Vagina (tissue), 2 donors: ENCODE data around the gene F5. TPM values are rescaled to one million over a fixed set of nuclear protein-coding genes. Genes with fewer than 3 reads are reported as not detected.

ENCODE experiments used
- DNase-seq, 2 donors: peaks; one replicate each; pipeline ENCODE4 v3.0.0-alpha.2; 2017; ENCODE audit errors: extremely low spot score in 2 of 2
- H3K27ac ChIP-seq: fragments of 200-600 bp; sonication (generic); one replicate; pipeline ENCODE4 v1.5.1; 2019
- H3K27me3 ChIP-seq: fragments of 200-600 bp; sonication (generic); one replicate; pipeline ENCODE4 v1.5.1; 2019
- H3K36me3 ChIP-seq, 2 donors: fragments of 200-600 bp; sonication (generic); one replicate each; pipeline ENCODE4 v1.5.1; 2017 to 2019
- H3K4me1 ChIP-seq: fragments of 200-600 bp; sonication (generic); one replicate; pipeline ENCODE4 v1.5.1; 2019
- H3K4me3 ChIP-seq, 2 donors: fragments of 200-600 bp; sonication (generic); 1 replicate in 1 of 2; 2 replicates in 1 of 2; pipeline ENCODE4 v1.5.1; 2016 to 2019
- H3K9me3 ChIP-seq: fragments of 200-600 bp; sonication (generic); one replicate; pipeline ENCODE4 v1.5.1; 2019
- CTCF ChIP-seq, 3 experiments: fragments of 450-650 bp in 2 of 3; fragments of 200-600 bp in 1 of 3; sonication (generic) in 1 of 3; IDR thresholded peaks; one replicate each; pipeline ENCODE4 v1.5.1; 2017 to 2019; ENCODE audit warnings: antibody characterized with exemption in 3 of 3, mild to moderate bottlenecking in 2 of 3, moderate library complexity in 2 of 3
- POLR2A ChIP-seq, 2 donors: fragments of 450-650 bp; IDR thresholded peaks; one replicate each; pipeline ENCODE4 v1.6.1; 2017; ENCODE audit warnings: antibody characterized with exemption in 2 of 2, mild to moderate bottlenecking in 2 of 2, moderate library complexity in 2 of 2
- POLR2AphosphoS5 ChIP-seq, 2 donors: sonication (generic); formaldehyde crosslinking; IDR thresholded peaks; one replicate each; pipeline ENCODE4 v1.9.0; 2017; ENCODE audit warnings: antibody characterized with exemption in 2 of 2, mild to moderate bottlenecking in 2 of 2, low read depth in 1 of 2; ENCODE audit not compliant: insufficient read depth in 1 of 2
- intact Hi-C: fragments of 100-400 bp; cut with DNase I; formaldehyde crosslinking; loops from one replicate; pipeline ENCODE4 v1.15.1; 2023
- small RNA-seq: library from RNA; depleted of rRNA; stranded (forward); fragments of <200 nt; gene quantifications from one replicate; pipeline ENCODE3, GENCODE V24; 2016
- total RNA-seq: library from RNA; depleted of rRNA; stranded (reverse); fragments of >200 nt; gene quantifications from one replicate; pipeline ENCODE4 v1.2.3, GENCODE V29; 2016

F5 gene
- total RNA-seq, 1 donor from 2014 or later, result 3.9 TPM

GRCh38 chr1:169466259-169467230 is 119.7 kb downstream of the F5 start:
- Histone ChIP-seq H3K27me3 (no peaks in the 10 kb centered on the region), H3K27ac (no peak overlapping the region), H3K4me3 (no peak overlapping the region), H3K36me3 (no peaks in the 10 kb centered on the region), H3K9me3 (no peaks in the 10 kb centered on the region), H3K4me1 (no peaks in the 10 kb centered on the region)
- intact Hi-C loops, result loop anchor here (5.0 kb wide), 1 partner anchor 76 kb away; no protein-coding TSS in a partner anchor
- DNase-seq, result no peak
- TF ChIP-seq POLR2A (IDR thresholded peaks at IDR 0.05), result no peak
- peak in 1 of 3 experiments; percentile 30 for TF ChIP-seq CTCF (IDR thresholded peaks at IDR 0.05)

GRCh38 chr1:169465281-169465680 is 121.0 kb downstream of the F5 start:
- H3K27ac ChIP-seq, result no peak overlapping the region
- TF ChIP-seq POLR2A (IDR thresholded peaks at IDR 0.05) (no peak), CTCF (IDR thresholded peaks at IDR 0.05) (no peak), POLR2AphosphoS5 (IDR thresholded peaks at IDR 0.05; ENCODE audit: insufficient read depth in 1 of 2, low read depth in 1 of 2) (no peak)

More at GRCh38 chr1:169465281-169465680, 121.0 kb downstream of the F5 start:
- Histone ChIP-seq H3K27me3 (no peaks in the 10 kb centered on the region), H3K4me1 (peaks cover 5% of the 10 kb centered on the region), H3K4me3 (no peak overlapping the region), H3K9me3 (no peaks in the 10 kb centered on the region), H3K36me3 (no peaks in the 10 kb centered on the region)
- intact Hi-C loops, result loop anchor here (5.0 kb wide), 1 partner anchor 77 kb away; no protein-coding TSS in a partner anchor
- no peak for DNase-seq

Small RNA genes within 50 kb of the gene (small RNA-seq; reads per million reads assigned to genes)
- gene AL021068.2, result not detected

Other genes with a start within 250 kb of the F5 start
- gene NME7, start 218.7 kb downstream of the F5 start, total RNA-seq, result 23.6 TPM
- gene BLZF1, start 218.3 kb downstream of the F5 start, total RNA-seq, result 22.1 TPM
- 1.5 TPM for gene CCDC181, start 159.0 kb downstream of the F5 start, total RNA-seq
- gene SLC19A2, start 100.5 kb downstream of the F5 start, total RNA-seq, result 21.1 TPM
- gene SELP, start 43.6 kb upstream of the F5 start, total RNA-seq, result 8.8 TPM
- not detected for gene SELL, start 125.1 kb upstream of the F5 start, total RNA-seq
- gene SELE, start 147.6 kb upstream of the F5 start, total RNA-seq, result 11.5 TPM
- gene METTL18, start 208.4 kb upstream of the F5 start, total RNA-seq, result 3.2 TPM